ENCODE measurements around the gene SERPINA3. TPM values are rescaled to one million over a fixed set of nuclear protein-coding genes. Genes with fewer than 3 reads are reported as not detected.
A peak's percentile ranks its signal among the peaks of the same experiment; 100 is the strongest.

SERPINA3 gene
- total RNA-seq, 2 donors from 2014 or later: 232 to 284 TPM

- DNase-seq (no peak), ATAC-seq (no peak)
- intact Hi-C loops (cut with DNase I): no loop called here
These were observed 31.9 kb downstream of the SERPINA3 start for GRCh38 chr14:94644102-94644535.

- DNase-seq: no peak
- intact Hi-C loops (cut with DNase I): no loop called here
- no peak for ATAC-seq
These were observed 33.9 kb downstream of the SERPINA3 start for GRCh38 chr14:94646066-94646465.

GRCh38 chr14:94646481-94646880 lies 34.3 kb downstream of the SERPINA3 start:
- intact Hi-C loops (cut with DNase I): no loop called here
- ATAC-seq: peak in 1 of 2 donors; percentile 65

GRCh38 chr14:94648801-94649200 lies 36.6 kb downstream of the SERPINA3 start:
- intact Hi-C loops (cut with DNase I): no loop called here
- ATAC-seq: no peak
- DNase-seq: no peak

More at GRCh38 chr14:94646481-94646880, 34.3 kb downstream of the SERPINA3 start:
- DNase-seq: no peak

GRCh38 chr14:94649543-94650443 lies 37.6 kb downstream of the SERPINA3 start:
- intact Hi-C loops (cut with DNase I): no loop called here
- ATAC-seq: no peak
- DNase-seq: no peak

GRCh38 chr14:94650444-94650775 lies 38.2 kb downstream of the SERPINA3 start:
- DNase-seq: no peak
- ATAC-seq: no peak
- intact Hi-C loops (cut with DNase I): no loop called here

GRCh38 chr14:94650806-94651805 lies 38.9 kb downstream of the SERPINA3 start:
- intact Hi-C loops (cut with DNase I): no loop called here
- no peak for ATAC-seq
- DNase-seq: no peak

GRCh38 chr14:94653321-94653720 lies 41.1 kb downstream of the SERPINA3 start:
- ATAC-seq (no peak), DNase-seq (no peak)
- intact Hi-C loops (cut with DNase I): no loop called here

- DNase-seq (no peak), ATAC-seq (no peak)
- intact Hi-C loops (cut with DNase I): no loop called here
These were observed 42.1 kb downstream of the SERPINA3 start for GRCh38 chr14:94654071-94654861.

- no peak for DNase-seq
- no peak for ATAC-seq
- intact Hi-C loops (cut with DNase I): no loop called here
These were observed 43.0 kb downstream of the SERPINA3 start for GRCh38 chr14:94655169-94655710.

- intact Hi-C loops (cut with DNase I): no loop called here
- ATAC-seq: no peak
- no peak for DNase-seq
These were observed 43.9 kb downstream of the SERPINA3 start for GRCh38 chr14:94656043-94656442.

- ATAC-seq (no peak), DNase-seq (no peak)
- intact Hi-C loops (cut with DNase I): no loop called here
These were observed 47.1 kb downstream of the SERPINA3 start for GRCh38 chr14:94659256-94659655.

- ATAC-seq (no peak), DNase-seq (no peak)
- intact Hi-C loops (cut with DNase I): no loop called here
These were observed 47.7 kb downstream of the SERPINA3 start for GRCh38 chr14:94659901-94660300.

- no peak for ATAC-seq
- DNase-seq: no peak
- intact Hi-C loops (cut with DNase I): no loop called here
These were observed 48.2 kb downstream of the SERPINA3 start for GRCh38 chr14:94660306-94660946.

- DNase-seq (no peak), ATAC-seq (no peak)
- intact Hi-C loops (cut with DNase I): no loop called here
These were observed 51.3 kb downstream of the SERPINA3 start for GRCh38 chr14:94663538-94663937.

GRCh38 chr14:94663965-94664704 lies 51.9 kb downstream of the SERPINA3 start:
- intact Hi-C loops (cut with DNase I): no loop called here
- no peak for ATAC-seq
- DNase-seq: no peak

- intact Hi-C loops (cut with DNase I): no loop called here
- ATAC-seq: peak in 1 of 2 donors; percentile 47
- DNase-seq: no peak
These were observed 52.9 kb downstream of the SERPINA3 start for GRCh38 chr14:94665121-94665520.

GRCh38 chr14:94665544-94665943 lies 53.4 kb downstream of the SERPINA3 start:
- no peak for DNase-seq
- no peak for ATAC-seq
- intact Hi-C loops (cut with DNase I): no loop called here
